Liver (tissue), 9 donors: ENCODE data around the gene MBP. TPM values are rescaled to one million over a fixed set of nuclear protein-coding genes. Genes with fewer than 3 reads are reported as not detected.
A peak's percentile ranks its signal among the peaks of the same experiment; 100 is the strongest.

Source experiments
- DNase-seq: peaks from one replicate; pipeline ENCODE4 v3.0.0-alpha.2; 2017; ENCODE audit warnings: low spot score
- H3K27ac ChIP-seq, 2 donors: one replicate each; pipeline ENCODE4 v1.7.0; 2013; ENCODE audit warnings: inconsistent platforms in 2 of 2, low read length in 2 of 2, control low read depth in 1 of 2, low read depth in 1 of 2, mild to moderate bottlenecking in 1 of 2
- H3K27me3 ChIP-seq, 4 donors: one replicate each; pipeline versions ENCODE4 v1.6.1 to v1.7.0; 2013; ENCODE audit warnings: low read length in 3 of 4, inconsistent platforms in 1 of 4, mild to moderate bottlenecking in 1 of 4, moderate library complexity in 1 of 4; ENCODE audit not compliant: control insufficient read depth in 4 of 4, insufficient read depth in 4 of 4
- H3K36me3 ChIP-seq, 4 donors: one replicate each; pipeline versions ENCODE4 v1.6.1 to v1.7.0; 2013; ENCODE audit warnings: low read length in 3 of 4, mild to moderate bottlenecking in 3 of 4, low read depth in 1 of 4, moderate library complexity in 1 of 4; ENCODE audit not compliant: control insufficient read depth in 4 of 4, insufficient read depth in 3 of 4
- H3K4me1 ChIP-seq, 4 donors: one replicate each; pipeline versions ENCODE4 v1.6.1 to v1.7.0; 2013; ENCODE audit warnings: low read length in 3 of 4, mild to moderate bottlenecking in 3 of 4, moderate library complexity in 1 of 4; ENCODE audit not compliant: control insufficient read depth in 4 of 4, insufficient read depth in 4 of 4
- H3K4me3 ChIP-seq, 3 donors: one replicate each; pipeline versions ENCODE4 v1.6.1 to v1.7.0; 2013; ENCODE audit warnings: low read length in 3 of 3, control low read depth in 1 of 3, low read depth in 1 of 3, mild to moderate bottlenecking in 1 of 3
- H3K9ac ChIP-seq, 2 donors: one replicate each; pipeline ENCODE4 v1.7.0; 2013; ENCODE audit warnings: low read length in 2 of 2, mild to moderate bottlenecking in 2 of 2, moderate library complexity in 2 of 2, control low read depth in 1 of 2, low read depth in 1 of 2
- H3K9me3 ChIP-seq, 4 donors: one replicate each; pipeline versions ENCODE4 v1.6.1 to v1.7.0; 2013; ENCODE audit warnings: low read length in 3 of 4; ENCODE audit not compliant: control insufficient read depth in 4 of 4
- EGR1 ChIP-seq, 2 donors: IDR thresholded peaks; 2 replicates each; pipeline ENCODE4 v1.6.1; 2016 to 2018; ENCODE audit warnings: antibody characterized with exemption in 2 of 2, low read depth in 2 of 2
- FOXA1 ChIP-seq: IDR thresholded peaks from 2 replicates; pipeline ENCODE4 v1.6.1; 2016; ENCODE audit warnings: antibody characterized with exemption
- FOXA2 ChIP-seq: IDR thresholded peaks from 2 replicates; pipeline ENCODE4 v1.6.1; 2016; ENCODE audit warnings: antibody characterized with exemption
- GABPA ChIP-seq, 2 donors: IDR thresholded peaks in 1 of 2; conservative IDR thresholded peaks in 1 of 2; 2 replicates each; pipeline ENCODE4 v1.6.1; 2016; ENCODE audit warnings: antibody characterized with exemption in 2 of 2, mild to moderate bottlenecking in 1 of 2, moderate library complexity in 1 of 2
- HNF4A ChIP-seq, 2 donors: conservative IDR thresholded peaks; 2 replicates each; pipeline ENCODE4 v1.6.1; 2016; ENCODE audit warnings: antibody characterized with exemption in 2 of 2, mild to moderate bottlenecking in 2 of 2
- HNF4G ChIP-seq: IDR thresholded peaks from 2 replicates; pipeline ENCODE4 v1.6.1; 2016; ENCODE audit warnings: antibody characterized with exemption
- JUND ChIP-seq, 2 donors: IDR thresholded peaks; 2 replicates each; pipeline ENCODE4 v1.6.1; 2016; ENCODE audit warnings: antibody characterized with exemption in 2 of 2
- MAX ChIP-seq: IDR thresholded peaks from 2 replicates; pipeline ENCODE4 v1.6.1; 2016; ENCODE audit warnings: antibody characterized with exemption
- NR2F2 ChIP-seq: IDR thresholded peaks from 2 replicates; pipeline ENCODE4 v1.6.1; 2016; ENCODE audit warnings: antibody characterized with exemption
- RAD21 ChIP-seq, 2 donors: IDR thresholded peaks; 2 replicates each; pipeline ENCODE4 v1.6.1; 2016; ENCODE audit warnings: antibody characterized with exemption in 2 of 2, mild to moderate bottlenecking in 2 of 2
- RXRA ChIP-seq, 2 donors: IDR thresholded peaks; 2 replicates each; pipeline ENCODE4 v1.6.1; 2017 to 2018; ENCODE audit warnings: antibody characterized with exemption in 2 of 2, mild to moderate bottlenecking in 1 of 2
- SP1 ChIP-seq: IDR thresholded peaks from 2 replicates; pipeline ENCODE4 v1.6.1; 2018; ENCODE audit warnings: antibody characterized with exemption, mild to moderate bottlenecking
- TAF1 ChIP-seq: conservative IDR thresholded peaks from 2 replicates; pipeline ENCODE4 v1.6.1; 2016; ENCODE audit warnings: antibody characterized with exemption, mild to moderate bottlenecking
- YY1 ChIP-seq: IDR thresholded peaks from 2 replicates; pipeline ENCODE4 v1.6.1; 2016; ENCODE audit warnings: antibody characterized with exemption, mild to moderate bottlenecking
- ZBTB33 ChIP-seq: IDR thresholded peaks from 2 replicates; pipeline ENCODE4 v1.6.1; 2016; ENCODE audit warnings: antibody characterized with exemption
- WGBS: extraction: QIAGEN DNeasy Blood & Tissue Kit; methylation state at CpG from one replicate; pipeline ENCODE4 v1.1.7; 2013; 5-methylcytosine and 5-hydroxymethylcytosine counted together
- polyA plus RNA-seq, 2 donors: library from polyadenylated mRNA; stranded (reverse) in 1 of 2; unstranded in 1 of 2; fragments of 200-250 nt in 1 of 2; fragments of >200 nt in 1 of 2; fragmentation: Nextera tagmentation in 1 of 2; extraction: Ambion mirVana in 1 of 2; gene quantifications; one replicate each; pipeline versions ENCODE4 v1.2.1 to v1.2.3, GENCODE V29; 2013 to 2015
- total RNA-seq, 2 donors: library from RNA; depleted of rRNA; stranded (reverse); fragments of >200 nt; gene quantifications; one replicate each; pipeline ENCODE4 v1.2.3, GENCODE V29; 2014
- TF ChIP-seq, protein P1 (sequence below): fragments of 150-350 bp; IDR thresholded peaks from 2 replicates; pipeline ENCODE4 v1.5.1; 2017; ENCODE audit warnings: improper control_type of control experiment, low read depth, low read length; ENCODE audit not compliant: missing input control
- TF ChIP-seq, protein P2 (sequence below): IDR thresholded peaks from 2 replicates; pipeline ENCODE4 v1.6.1; 2016; ENCODE audit warnings: antibody characterized with exemption
- TF ChIP-seq, protein P3 (sequence below): IDR thresholded peaks from 2 replicates; pipeline ENCODE4 v1.6.1; 2016; ENCODE audit warnings: antibody characterized with exemption, mild to moderate bottlenecking
- donor health status: healthy.
- donor health status: healthy.
- donor health status: healthy.
- donor health status: healthy.
- donor health status: healthy.

MBP gene
- total and polyA plus RNA-seq, 4 donors: 9.7 to 23.3 (median 17.7) TPM

- no peaks in the 10 kb centered on the region for H3K36me3 ChIP-seq
- H3K9me3 ChIP-seq: no peaks in the 10 kb centered on the region
- no peaks in the 10 kb centered on the region for H3K27me3 ChIP-seq
- peak overlapping the region in 2 of 3 donors; percentile 7 to 23 for H3K4me3 ChIP-seq
- peaks cover 15 to 44% (median 26%) of the 10 kb centered on the region in 4 donors for H3K4me1 ChIP-seq
- WGBS: 9% methylated on average over 25 of the region's 25 CpGs
- peak; percentile 97 for TF ChIP-seq NR2F2
- TF ChIP-seq, protein P1, sequence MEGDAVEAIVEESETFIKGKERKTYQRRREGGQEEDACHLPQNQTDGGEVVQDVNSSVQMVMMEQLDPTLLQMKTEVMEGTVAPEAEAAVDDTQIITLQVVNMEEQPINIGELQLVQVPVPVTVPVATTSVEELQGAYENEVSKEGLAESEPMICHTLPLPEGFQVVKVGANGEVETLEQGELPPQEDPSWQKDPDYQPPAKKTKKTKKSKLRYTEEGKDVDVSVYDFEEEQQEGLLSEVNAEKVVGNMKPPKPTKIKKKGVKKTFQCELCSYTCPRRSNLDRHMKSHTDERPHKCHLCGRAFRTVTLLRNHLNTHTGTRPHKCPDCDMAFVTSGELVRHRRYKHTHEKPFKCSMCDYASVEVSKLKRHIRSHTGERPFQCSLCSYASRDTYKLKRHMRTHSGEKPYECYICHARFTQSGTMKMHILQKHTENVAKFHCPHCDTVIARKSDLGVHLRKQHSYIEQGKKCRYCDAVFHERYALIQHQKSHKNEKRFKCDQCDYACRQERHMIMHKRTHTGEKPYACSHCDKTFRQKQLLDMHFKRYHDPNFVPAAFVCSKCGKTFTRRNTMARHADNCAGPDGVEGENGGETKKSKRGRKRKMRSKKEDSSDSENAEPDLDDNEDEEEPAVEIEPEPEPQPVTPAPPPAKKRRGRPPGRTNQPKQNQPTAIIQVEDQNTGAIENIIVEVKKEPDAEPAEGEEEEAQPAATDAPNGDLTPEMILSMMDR: no peak
- TF ChIP-seq GABPA (IDR thresholded peaks at IDR 0.05 in 1 of 2, conservative IDR thresholded peaks at IDR 0.05 in 1 of 2): peak in 1 of 2 donors; percentile 30
- TF ChIP-seq JUND (IDR thresholded peaks at IDR 0.05): peak; percentile 72 to 76
- TF ChIP-seq ZBTB33: peak; percentile 78
- TF ChIP-seq TAF1: no peak
- TF ChIP-seq, protein P2, sequence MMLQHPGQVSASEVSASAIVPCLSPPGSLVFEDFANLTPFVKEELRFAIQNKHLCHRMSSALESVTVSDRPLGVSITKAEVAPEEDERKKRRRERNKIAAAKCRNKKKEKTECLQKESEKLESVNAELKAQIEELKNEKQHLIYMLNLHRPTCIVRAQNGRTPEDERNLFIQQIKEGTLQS: peak; percentile 5
- peak; percentile 63 for TF ChIP-seq YY1
- peak; percentile 69 to 76 for TF ChIP-seq HNF4A (conservative IDR thresholded peaks at IDR 0.05)
- no peak for TF ChIP-seq HNF4G
- peak; percentile 56 for TF ChIP-seq FOXA1
- peak; percentile 79 to 80 for TF ChIP-seq RXRA (IDR thresholded peaks at IDR 0.05)
- peak; percentile 84 for TF ChIP-seq MAX
- TF ChIP-seq FOXA2: peak; percentile 66
- peak in 1 of 2 donors; percentile 7 for TF ChIP-seq EGR1 (IDR thresholded peaks at IDR 0.05; ENCODE audit: low read depth in 2 of 2)
- TF ChIP-seq, protein P3, sequence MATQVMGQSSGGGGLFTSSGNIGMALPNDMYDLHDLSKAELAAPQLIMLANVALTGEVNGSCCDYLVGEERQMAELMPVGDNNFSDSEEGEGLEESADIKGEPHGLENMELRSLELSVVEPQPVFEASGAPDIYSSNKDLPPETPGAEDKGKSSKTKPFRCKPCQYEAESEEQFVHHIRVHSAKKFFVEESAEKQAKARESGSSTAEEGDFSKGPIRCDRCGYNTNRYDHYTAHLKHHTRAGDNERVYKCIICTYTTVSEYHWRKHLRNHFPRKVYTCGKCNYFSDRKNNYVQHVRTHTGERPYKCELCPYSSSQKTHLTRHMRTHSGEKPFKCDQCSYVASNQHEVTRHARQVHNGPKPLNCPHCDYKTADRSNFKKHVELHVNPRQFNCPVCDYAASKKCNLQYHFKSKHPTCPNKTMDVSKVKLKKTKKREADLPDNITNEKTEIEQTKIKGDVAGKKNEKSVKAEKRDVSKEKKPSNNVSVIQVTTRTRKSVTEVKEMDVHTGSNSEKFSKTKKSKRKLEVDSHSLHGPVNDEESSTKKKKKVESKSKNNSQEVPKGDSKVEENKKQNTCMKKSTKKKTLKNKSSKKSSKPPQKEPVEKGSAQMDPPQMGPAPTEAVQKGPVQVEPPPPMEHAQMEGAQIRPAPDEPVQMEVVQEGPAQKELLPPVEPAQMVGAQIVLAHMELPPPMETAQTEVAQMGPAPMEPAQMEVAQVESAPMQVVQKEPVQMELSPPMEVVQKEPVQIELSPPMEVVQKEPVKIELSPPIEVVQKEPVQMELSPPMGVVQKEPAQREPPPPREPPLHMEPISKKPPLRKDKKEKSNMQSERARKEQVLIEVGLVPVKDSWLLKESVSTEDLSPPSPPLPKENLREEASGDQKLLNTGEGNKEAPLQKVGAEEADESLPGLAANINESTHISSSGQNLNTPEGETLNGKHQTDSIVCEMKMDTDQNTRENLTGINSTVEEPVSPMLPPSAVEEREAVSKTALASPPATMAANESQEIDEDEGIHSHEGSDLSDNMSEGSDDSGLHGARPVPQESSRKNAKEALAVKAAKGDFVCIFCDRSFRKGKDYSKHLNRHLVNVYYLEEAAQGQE: no peak
- TF ChIP-seq SP1: peak; percentile 96
- TF ChIP-seq RAD21 (IDR thresholded peaks at IDR 0.05): peak; percentile 7 to 50
- DNase-seq: peak; percentile 69
- H3K9ac ChIP-seq: peak overlapping the region; percentile 76 to 78
- H3K27ac ChIP-seq: peak overlapping the region; percentile 97
Observed at GRCh38 chr18:77114415-77115191, 18.0 kb downstream of the MBP start.
